IMR-90 (cell line): ENCODE data around the gene TRIM62. TPM values are rescaled to one million over a fixed set of nuclear protein-coding genes. Genes with fewer than 3 reads are reported as not detected.

ENCODE experiments used
- ATAC-seq: fragments of 200-7000 bp; cut with Tn5 transposase; 2 replicates; pipeline ENCODE4 v1.9.1; 2020; ENCODE audit warnings: low read depth, mild to moderate bottlenecking, moderate library complexity
- BruUV-seq: library from RNA; stranded (reverse); fragments of 400-500 nt; replicated peaks from 2 replicates; lab custom pipeline; 2021; lab: Mats Ljungman, UMichigan
- CTCF ChIA-PET: fragments of 300-600 bp; formaldehyde crosslinking; extraction: SDS; loops from one replicate; lab custom pipeline; 2021; ENCODE audit warnings: antibody characterized with exemption; lab: Yijun Ruan, JAX
- POLR2A ChIA-PET: fragments of 300-600 bp; sonication (Branson Sonifier 250); formaldehyde crosslinking; loops from one replicate; lab custom pipeline; 2022; ENCODE audit warnings: antibody characterized with exemption; ENCODE audit not compliant: unreplicated experiment; lab: Charles Lee
- DNase-seq: peaks from one replicate; pipeline ENCODE4 v3.0.0; 2013
- H2AFZ ChIP-seq: replicated peaks from 2 replicates; pipeline ENCODE3; 2013; ENCODE audit warnings: low read length, mild to moderate bottlenecking; ENCODE audit not compliant: poor library complexity
- H2AK5ac ChIP-seq: 2 replicates; pipeline ENCODE4 v1.6.1; 2013; ENCODE audit warnings: low read depth, low read length, inconsistent platforms
- H2AK9ac ChIP-seq: replicated peaks from 2 replicates; pipeline ENCODE3; 2013; ENCODE audit warnings: mild to moderate bottlenecking, low read depth, low read length, moderate library complexity; ENCODE audit not compliant: poor library complexity
- H2BK120ac ChIP-seq: 2 replicates; pipeline ENCODE4 v1.6.1; 2013; ENCODE audit warnings: low read depth, low read length, inconsistent platforms
- H2BK15ac ChIP-seq: 3 replicates; pipeline ENCODE4 v1.6.1; 2013; ENCODE audit warnings: low read depth, low read length, inconsistent platforms
- H2BK20ac ChIP-seq: 2 replicates; pipeline ENCODE4 v1.6.1; 2013; ENCODE audit warnings: low read depth, mild to moderate bottlenecking, inconsistent platforms, low read length, moderate library complexity
- H2BK5ac ChIP-seq: 2 replicates; pipeline ENCODE4 v1.6.1; 2013; ENCODE audit warnings: mild to moderate bottlenecking, low read depth, low read length, inconsistent platforms; ENCODE audit not compliant: poor library complexity, severe bottlenecking
- H3K14ac ChIP-seq: replicated peaks from 2 replicates; pipeline ENCODE4 v1.6.1; 2013; ENCODE audit warnings: low read depth, low read length, inconsistent platforms
- H3K18ac ChIP-seq: 2 replicates; pipeline ENCODE4 v1.6.1; 2013; ENCODE audit warnings: low read depth, low read length, control low read depth
- H3K23ac ChIP-seq: 2 replicates; pipeline ENCODE4 v1.6.1; 2013; ENCODE audit warnings: low read depth, low read length, inconsistent platforms
- H3K27ac ChIP-seq: 2 replicates; pipeline ENCODE4 v1.5.1; 2013; ENCODE audit warnings: mild to moderate bottlenecking, control low read depth, low read length; ENCODE audit not compliant: insufficient read depth
- H3K27me3 ChIP-seq: 2 replicates; pipeline ENCODE4 v1.6.1; 2013; ENCODE audit warnings: low read length; ENCODE audit not compliant: control insufficient read depth, insufficient read depth
- H3K36me3 ChIP-seq: 2 replicates; pipeline ENCODE4 v1.6.1; 2013; ENCODE audit warnings: low read length, mixed read lengths; ENCODE audit not compliant: control insufficient read depth, insufficient read depth
- H3K4ac ChIP-seq: 2 replicates; pipeline ENCODE4 v1.6.1; 2013; ENCODE audit warnings: low read depth, low read length, inconsistent platforms
- H3K4me1 ChIP-seq: 2 replicates; pipeline ENCODE4 v1.6.1; 2013; ENCODE audit warnings: low read length, mixed read lengths; ENCODE audit not compliant: control insufficient read depth, insufficient read depth
- H3K4me2 ChIP-seq: 2 replicates; pipeline ENCODE4 v1.6.1; 2013; ENCODE audit warnings: low read depth, mild to moderate bottlenecking, control low read depth, low read length, moderate library complexity
- H3K4me3 ChIP-seq: 2 replicates; pipeline ENCODE4 v1.5.1; 2013; ENCODE audit warnings: low read depth, mild to moderate bottlenecking, control low read depth, low read length, moderate library complexity; ENCODE audit not compliant: insufficient read depth
- H3K56ac ChIP-seq: 2 replicates; pipeline ENCODE4 v1.6.1; 2013; ENCODE audit warnings: low read length, inconsistent platforms; ENCODE audit not compliant: insufficient read depth; ENCODE audit errors: extremely low read depth
- H3K79me1 ChIP-seq, 2 experiments: 2 replicates each; pipeline ENCODE4 v1.6.1; 2013; ENCODE audit warnings: low read length in 2 of 2, inconsistent platforms in 1 of 2, low read depth in 1 of 2
- H3K9ac ChIP-seq: 2 replicates; pipeline ENCODE4 v1.6.1; 2013; ENCODE audit warnings: low read depth, low read length, control low read depth
- H3K9me1 ChIP-seq: 2 replicates; pipeline ENCODE4 v1.6.1; 2013; ENCODE audit warnings: low read length, inconsistent platforms; ENCODE audit not compliant: insufficient read depth
- H3K9me3 ChIP-seq: 2 replicates; pipeline ENCODE4 v1.6.1; 2013; ENCODE audit warnings: low read length; ENCODE audit not compliant: control insufficient read depth, insufficient read depth
- H4K20me1 ChIP-seq: 2 replicates; pipeline ENCODE4 v1.6.1; 2013; ENCODE audit warnings: low read length, inconsistent platforms; ENCODE audit not compliant: insufficient read depth
- H4K5ac ChIP-seq: 2 replicates; pipeline ENCODE4 v1.6.1; 2013; ENCODE audit warnings: mild to moderate bottlenecking, low read depth, low read length, control low read depth
- H4K8ac ChIP-seq, 2 experiments: 2 replicates each; pipeline ENCODE4 v1.6.1; 2013; ENCODE audit warnings: low read depth in 2 of 2, low read length in 2 of 2, control low read depth in 1 of 2, inconsistent platforms in 1 of 2
- H4K91ac ChIP-seq: 2 replicates; pipeline ENCODE4 v1.6.1; 2013; ENCODE audit warnings: low read depth, low read length, inconsistent platforms; ENCODE audit not compliant: insufficient read depth
- BHLHE40 ChIP-seq: fragments of 150-350 bp; IDR thresholded peaks from 2 replicates; pipeline ENCODE4 v1.6.1; 2016; ENCODE audit warnings: mild to moderate bottlenecking, low read depth, low read length
- CEBPB ChIP-seq: IDR thresholded peaks from 2 replicates; pipeline ENCODE4 v1.6.1; 2012; ENCODE audit warnings: low read depth, low read length, improper control_type of control experiment
- CHD1 ChIP-seq: IDR thresholded peaks from 2 replicates; pipeline ENCODE4 v1.6.1; 2012; ENCODE audit warnings: low read depth, low read length, improper control_type of control experiment
- FOS ChIP-seq: fragments of 150-350 bp; IDR thresholded peaks from 2 replicates; pipeline ENCODE4 v1.6.1; 2016; ENCODE audit warnings: low read depth, low read length
- MAFK ChIP-seq: IDR thresholded peaks from 2 replicates; pipeline ENCODE4 v1.6.1; 2012; ENCODE audit warnings: low read depth, low read length, improper control_type of control experiment
- MAZ ChIP-seq: IDR thresholded peaks from 2 replicates; pipeline ENCODE4 v1.6.1; 2012; ENCODE audit warnings: low read depth, mild to moderate bottlenecking, low read length, improper control_type of control experiment, moderate library complexity, borderline replicate concordance
- MXI1 ChIP-seq: IDR thresholded peaks from 2 replicates; pipeline ENCODE4 v1.6.1; 2012; ENCODE audit warnings: low read depth, mild to moderate bottlenecking, low read length, moderate library complexity, borderline replicate concordance
- NFE2L2 ChIP-seq: fragments of 150-350 bp; IDR thresholded peaks from 2 replicates; pipeline ENCODE4 v1.6.1; 2016; ENCODE audit warnings: low read depth, mild to moderate bottlenecking, low read length
- POLR2A ChIP-seq: IDR thresholded peaks from 2 replicates; pipeline ENCODE4 v1.6.1; 2012; ENCODE audit warnings: mild to moderate bottlenecking, low read depth, low read length
- RAD21 ChIP-seq: IDR thresholded peaks from 2 replicates; pipeline ENCODE4 v1.6.1; 2012; ENCODE audit warnings: low read length, improper control_type of control experiment
- RCOR1 ChIP-seq: IDR thresholded peaks from 2 replicates; pipeline ENCODE4 v1.6.1; 2012; ENCODE audit warnings: mild to moderate bottlenecking, low read length, improper control_type of control experiment; ENCODE audit not compliant: insufficient replicate concordance
- RFX5 ChIP-seq: IDR thresholded peaks from 2 replicates; pipeline ENCODE4 v1.8.0; 2012; ENCODE audit warnings: low read depth, mild to moderate bottlenecking, low read length, moderate library complexity
- SMC3 ChIP-seq: fragments of 150-350 bp; IDR thresholded peaks from 2 replicates; pipeline ENCODE4 v1.6.1; 2016; ENCODE audit warnings: low read depth, mild to moderate bottlenecking, antibody characterized with exemption, low read length, moderate library complexity
- WGBS, 2 experiments: methylation state at CpG; one replicate each; pipeline versions ENCODE4 v1.1.5 to v1.1.7; 2013; ENCODE audit warnings: missing lambda C conversion rate in 2 of 2; ENCODE audit not compliant: insufficient read length in 1 of 2; ENCODE audit errors: extremely low coverage in 2 of 2; 5-methylcytosine and 5-hydroxymethylcytosine counted together
- dilution Hi-C: fragments of 300-500 bp; cut with HindIII; formaldehyde crosslinking; loops from one replicate; pipeline ENCODE4 v1.14.3; 2018; ENCODE audit warnings: low sequenced_read_pairs; ENCODE audit not compliant: unreplicated experiment
- in situ Hi-C: fragments of 300-500 bp; cut with MboI; formaldehyde crosslinking; loops from 3 replicates; pipeline ENCODE4 v1.14.3; 2019; ENCODE audit warnings: low sequenced_read_pairs, inconsistent platforms, mixed read lengths
- intact Hi-C: fragments of 100-400 bp; cut with micrococcal nuclease; formaldehyde crosslinking; loops from 2 replicates; pipeline ENCODE4 v1.10.0; 2022
- polyA plus RNA-seq, 3 experiments: library from polyadenylated mRNA; depleted of rRNA; stranded (reverse); fragments of >200 nt; gene quantifications; 2 replicates each; pipeline ENCODE4 v1.2.3, GENCODE V29; 2012; ENCODE audit warnings: low replicate concordance in 1 of 3
- total RNA-seq: library from RNA; depleted of rRNA; stranded (reverse); fragments of >200 nt; gene quantifications from 2 replicates; pipeline ENCODE4 v1.2.3, GENCODE V29; 2012
- TF ChIP-seq, protein P1 (sequence below): fragments of 150-350 bp; IDR thresholded peaks from 2 replicates; pipeline ENCODE4 v1.6.1; 2017; ENCODE audit warnings: mild to moderate bottlenecking, antibody characterized with exemption, low read length, low read depth
- TF ChIP-seq, protein P2 (sequence below): fragments of 150-350 bp; IDR thresholded peaks from 2 replicates; pipeline ENCODE4 v1.6.1; 2016; ENCODE audit warnings: low read depth, mild to moderate bottlenecking, low read length, moderate library complexity, borderline replicate concordance
- TF ChIP-seq, protein P3 (sequence below): conservative IDR thresholded peaks from 2 replicates; pipeline ENCODE4 v1.5.1; 2012; ENCODE audit warnings: mild to moderate bottlenecking, low read depth, low read length, improper control_type of control experiment

The TRIM62 gene
- total and polyA plus RNA-seq, 2 of the 4 experiments (the other 2 are of a cell fraction): 3.0 to 11.1 TPM

DNA sequence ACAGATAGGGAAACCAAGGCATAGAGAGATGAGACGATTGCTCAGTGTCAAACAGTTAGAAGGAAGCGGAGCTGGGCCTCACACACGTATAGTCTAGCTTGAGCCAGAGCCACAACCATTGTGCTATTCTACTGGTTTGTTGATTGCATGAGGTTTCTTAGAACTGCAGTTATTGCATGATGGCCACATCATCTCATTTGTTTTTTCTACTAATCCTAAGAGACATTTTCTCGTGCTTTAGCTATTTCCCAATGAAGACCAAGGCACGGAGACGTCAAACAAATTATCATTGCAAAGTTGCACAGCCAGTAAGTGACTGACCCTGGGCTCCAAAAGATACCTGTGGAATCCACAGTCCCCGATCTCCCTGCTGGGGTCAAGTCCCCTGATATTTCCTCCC lies 49.3 kb upstream of the TRIM62 start:
- ChIA-PET POLR2A (no interaction called here), CTCF (no interaction called here)
- no peak overlapping the region for H3K56ac ChIP-seq
- H4K5ac ChIP-seq: no peak overlapping the region
- in situ Hi-C loops: no loop called here
- no peak overlapping the region for H3K4me3 ChIP-seq
- DNase-seq: no peak
- no peak overlapping the region for H2BK15ac ChIP-seq
- no peaks in the 10 kb centered on the region for H3K9me3 ChIP-seq
- no peak overlapping the region for H3K4ac ChIP-seq
- H3K14ac ChIP-seq: no peak overlapping the region
- no peak overlapping the region for H3K4me2 ChIP-seq
- H3K23ac ChIP-seq: no peak overlapping the region
- H2AFZ ChIP-seq: no peak overlapping the region
- H3K27ac ChIP-seq: no peak overlapping the region
- no peaks in the 10 kb centered on the region for H4K20me1 ChIP-seq
- no peak overlapping the region for H2BK20ac ChIP-seq
- H3K9me1 ChIP-seq: peaks cover 4% of the 10 kb centered on the region; the same call in 1 of the 2 replicates
- H2AK9ac ChIP-seq: no peak overlapping the region
- H3K4me1 ChIP-seq: peaks cover 6% of the 10 kb centered on the region
- no peak overlapping the region for H2BK5ac ChIP-seq
- no peaks in the 10 kb centered on the region for H3K79me1 ChIP-seq
- H3K9ac ChIP-seq: no peak overlapping the region
- 85% methylated on average over 3 of the region's 7 CpGs; no CpG with 5 or more reads in 1 of the 2 experiments for WGBS, 2 experiments
- no peak for ATAC-seq
- BruUV-seq: no TSS peak
- no peak for TF ChIP-seq SMC3
- TF ChIP-seq MXI1: no peak
- TF ChIP-seq CEBPB: no peak
- TF ChIP-seq NFE2L2: no peak
- TF ChIP-seq RFX5: no peak
- TF ChIP-seq, protein P1, sequence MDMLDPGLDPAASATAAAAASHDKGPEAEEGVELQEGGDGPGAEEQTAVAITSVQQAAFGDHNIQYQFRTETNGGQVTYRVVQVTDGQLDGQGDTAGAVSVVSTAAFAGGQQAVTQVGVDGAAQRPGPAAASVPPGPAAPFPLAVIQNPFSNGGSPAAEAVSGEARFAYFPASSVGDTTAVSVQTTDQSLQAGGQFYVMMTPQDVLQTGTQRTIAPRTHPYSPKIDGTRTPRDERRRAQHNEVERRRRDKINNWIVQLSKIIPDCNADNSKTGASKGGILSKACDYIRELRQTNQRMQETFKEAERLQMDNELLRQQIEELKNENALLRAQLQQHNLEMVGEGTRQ: no peak
- TF ChIP-seq, protein P2, sequence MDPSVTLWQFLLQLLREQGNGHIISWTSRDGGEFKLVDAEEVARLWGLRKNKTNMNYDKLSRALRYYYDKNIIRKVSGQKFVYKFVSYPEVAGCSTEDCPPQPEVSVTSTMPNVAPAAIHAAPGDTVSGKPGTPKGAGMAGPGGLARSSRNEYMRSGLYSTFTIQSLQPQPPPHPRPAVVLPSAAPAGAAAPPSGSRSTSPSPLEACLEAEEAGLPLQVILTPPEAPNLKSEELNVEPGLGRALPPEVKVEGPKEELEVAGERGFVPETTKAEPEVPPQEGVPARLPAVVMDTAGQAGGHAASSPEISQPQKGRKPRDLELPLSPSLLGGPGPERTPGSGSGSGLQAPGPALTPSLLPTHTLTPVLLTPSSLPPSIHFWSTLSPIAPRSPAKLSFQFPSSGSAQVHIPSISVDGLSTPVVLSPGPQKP: no peak
- no peak for TF ChIP-seq FOS
- TF ChIP-seq, protein P3, sequence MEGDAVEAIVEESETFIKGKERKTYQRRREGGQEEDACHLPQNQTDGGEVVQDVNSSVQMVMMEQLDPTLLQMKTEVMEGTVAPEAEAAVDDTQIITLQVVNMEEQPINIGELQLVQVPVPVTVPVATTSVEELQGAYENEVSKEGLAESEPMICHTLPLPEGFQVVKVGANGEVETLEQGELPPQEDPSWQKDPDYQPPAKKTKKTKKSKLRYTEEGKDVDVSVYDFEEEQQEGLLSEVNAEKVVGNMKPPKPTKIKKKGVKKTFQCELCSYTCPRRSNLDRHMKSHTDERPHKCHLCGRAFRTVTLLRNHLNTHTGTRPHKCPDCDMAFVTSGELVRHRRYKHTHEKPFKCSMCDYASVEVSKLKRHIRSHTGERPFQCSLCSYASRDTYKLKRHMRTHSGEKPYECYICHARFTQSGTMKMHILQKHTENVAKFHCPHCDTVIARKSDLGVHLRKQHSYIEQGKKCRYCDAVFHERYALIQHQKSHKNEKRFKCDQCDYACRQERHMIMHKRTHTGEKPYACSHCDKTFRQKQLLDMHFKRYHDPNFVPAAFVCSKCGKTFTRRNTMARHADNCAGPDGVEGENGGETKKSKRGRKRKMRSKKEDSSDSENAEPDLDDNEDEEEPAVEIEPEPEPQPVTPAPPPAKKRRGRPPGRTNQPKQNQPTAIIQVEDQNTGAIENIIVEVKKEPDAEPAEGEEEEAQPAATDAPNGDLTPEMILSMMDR: no peak
- no peak for TF ChIP-seq RCOR1
- TF ChIP-seq CHD1: no peak
- TF ChIP-seq MAZ: no peak
- no peak for TF ChIP-seq RAD21
- no peak for TF ChIP-seq POLR2A
- TF ChIP-seq BHLHE40: no peak
- TF ChIP-seq MAFK: no peak
- H4K91ac ChIP-seq: no peak overlapping the region
- peaks cover 2% of the 10 kb centered on the region; the same call in 1 of the 2 replicates for H3K27me3 ChIP-seq
- H2BK120ac ChIP-seq: no peak overlapping the region
- no peak overlapping the region for H4K8ac ChIP-seq
- H3K36me3 ChIP-seq: no peaks in the 10 kb centered on the region
- H2AK5ac ChIP-seq: no peak overlapping the region
- dilution Hi-C loops: no loop called here
- no peak overlapping the region for H3K18ac ChIP-seq
- intact Hi-C loops: no loop called here
